Posterior vena cava (tissue), 2 donors: ENCODE measurements around the gene CALCB. TPM values are rescaled to one million over a fixed set of nuclear protein-coding genes. Genes with fewer than 3 reads are reported as not detected.

Experiments used
- DNase-seq: peaks from one replicate; pipeline ENCODE4 v3.0.0-alpha.2; 2020; ENCODE audit warnings: low spot score
- intact Hi-C, 2 donors: fragments of 100-400 bp; cut with DNase I; formaldehyde crosslinking; loops; one replicate each; pipeline versions ENCODE4 v1.14.1 to v1.14.2; 2022 to 2023
- total RNA-seq, 2 donors: library from RNA; stranded (reverse); fragmentation: NEBNext Ultra II Directional; extraction: Animal tissue kit (Norgen Biotek cat#: 25700); gene quantifications; one replicate each; pipeline ENCODE4 v1.2.1, GENCODE V29; 2021
- donor health status: DM: yes; HTN: yes; CAD: no.
- donor health status: DM: yes; HTN: yes; CAD: no.

CALCB gene
- total RNA-seq, 2 donors from 2014 or later = not detected

DNA sequence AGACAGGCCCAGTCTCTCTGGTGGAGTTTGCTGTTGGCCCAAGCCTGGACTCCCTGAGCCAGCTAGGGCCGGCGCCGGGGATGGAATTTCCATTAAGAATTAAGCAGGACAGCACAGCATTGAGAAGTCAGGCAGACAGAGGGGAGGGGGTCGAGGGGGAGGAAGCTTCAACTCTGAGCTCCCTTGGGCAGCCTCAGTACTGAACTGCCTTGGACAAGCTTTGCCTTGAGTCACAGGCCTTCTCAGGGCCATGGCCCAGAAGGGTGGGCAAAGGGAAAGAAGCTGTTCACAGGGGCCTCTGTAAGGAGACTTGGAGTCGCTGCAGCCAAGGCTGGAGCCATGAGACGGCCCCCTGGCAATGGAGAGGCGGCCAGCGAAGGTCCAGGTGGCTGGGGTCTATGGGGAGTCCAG lies 38.7 kb downstream of the CALCB start:
- intact Hi-C loops = no loop called here
- DNase-seq = no peak

DNA sequence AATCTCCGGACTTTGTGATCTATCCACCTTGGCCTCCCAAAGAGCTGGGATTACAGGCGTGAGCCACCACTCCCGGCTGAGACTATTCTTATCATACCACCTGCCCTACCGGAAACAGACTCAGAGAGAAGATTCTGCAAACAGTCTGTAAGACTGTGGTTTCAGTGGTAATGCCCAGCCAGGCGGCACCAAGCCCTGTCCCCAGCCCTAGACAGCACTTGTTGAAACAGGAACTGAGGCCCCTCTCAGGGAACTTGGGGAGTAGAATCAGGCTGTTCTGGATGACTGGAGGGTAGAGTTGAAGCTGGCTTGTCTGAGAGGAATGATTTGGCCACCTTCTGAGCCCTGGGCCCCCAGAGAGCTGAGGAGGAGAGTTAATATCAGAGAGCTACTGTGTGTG lies 40.0 kb downstream of the CALCB start:
- intact Hi-C loops = no loop called here
- no peak for DNase-seq

GRCh38 chr11:15114501-15115475 lies 41.4 kb downstream of the CALCB start, which contains the start of gene INSC:
Gene INSC, plus strand, starts transcription at chr11:15114923. Its CDS starts 34,252 bp downstream, at chr11:15149175.
- DNase-seq = no peak
- intact Hi-C loops = no loop called here

DNA sequence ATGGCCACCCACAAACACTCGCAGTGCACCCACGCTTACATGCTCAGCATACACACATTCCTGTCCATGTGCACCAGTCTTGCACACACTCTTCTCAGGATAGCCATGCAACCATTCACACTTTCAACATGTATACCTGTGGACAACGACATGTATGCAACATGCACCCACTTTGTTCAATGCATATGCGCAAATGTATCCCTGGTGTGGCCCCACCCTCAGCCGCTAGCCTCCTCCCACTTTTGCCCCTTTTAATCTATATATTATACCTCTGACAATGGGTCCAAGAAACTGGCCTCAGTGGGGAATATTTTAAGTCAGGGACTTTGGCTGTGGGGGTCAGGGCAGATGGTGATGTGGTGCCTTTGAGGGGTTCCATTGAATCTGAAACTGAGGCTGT lies 42.3 kb downstream of the CALCB start:
- DNase-seq = no peak
- intact Hi-C loops = no loop called here

DNA sequence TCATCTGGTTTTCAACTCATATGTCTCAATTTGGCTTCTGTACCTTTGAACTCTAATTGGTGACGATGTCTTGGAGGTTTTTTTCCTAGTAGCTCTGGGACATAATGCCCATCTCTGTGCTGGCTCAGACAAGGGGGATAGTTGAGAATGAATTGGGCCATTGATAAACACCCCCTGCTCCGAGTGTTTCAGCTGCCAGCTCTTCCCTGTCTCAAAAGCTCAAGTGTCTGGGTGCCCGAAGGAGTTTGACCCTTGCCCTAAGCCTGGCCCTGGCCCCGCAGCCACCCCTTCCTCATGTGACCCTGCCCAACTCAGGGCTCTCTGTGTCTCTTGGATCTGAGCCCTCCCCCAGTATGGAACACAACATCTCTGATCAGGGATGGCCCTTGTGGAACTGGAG lies 44.4 kb downstream of the CALCB start:
- intact Hi-C loops = no loop called here
- DNase-seq = no peak

DNA sequence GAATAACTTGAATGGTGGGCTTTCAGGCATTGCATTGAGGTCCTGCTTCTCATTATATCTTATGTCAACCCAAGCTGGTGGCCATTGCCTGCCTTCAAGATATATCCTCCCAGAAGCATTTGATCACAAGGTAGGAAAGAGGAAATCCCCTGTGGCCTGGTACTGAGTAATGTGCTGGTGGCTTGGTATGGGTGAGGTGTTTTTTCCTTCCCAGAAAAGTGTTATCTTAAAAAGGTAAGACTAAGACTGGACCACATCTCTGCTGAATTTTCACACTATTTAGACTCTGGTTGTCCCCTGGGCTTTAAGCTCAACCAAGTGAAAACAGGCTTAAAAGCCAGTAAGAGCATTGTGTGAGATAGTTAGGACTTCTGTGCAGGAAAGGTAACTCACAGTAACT lies 45.0 kb downstream of the CALCB start:
- intact Hi-C loops = no loop called here
- DNase-seq = no peak

DNA sequence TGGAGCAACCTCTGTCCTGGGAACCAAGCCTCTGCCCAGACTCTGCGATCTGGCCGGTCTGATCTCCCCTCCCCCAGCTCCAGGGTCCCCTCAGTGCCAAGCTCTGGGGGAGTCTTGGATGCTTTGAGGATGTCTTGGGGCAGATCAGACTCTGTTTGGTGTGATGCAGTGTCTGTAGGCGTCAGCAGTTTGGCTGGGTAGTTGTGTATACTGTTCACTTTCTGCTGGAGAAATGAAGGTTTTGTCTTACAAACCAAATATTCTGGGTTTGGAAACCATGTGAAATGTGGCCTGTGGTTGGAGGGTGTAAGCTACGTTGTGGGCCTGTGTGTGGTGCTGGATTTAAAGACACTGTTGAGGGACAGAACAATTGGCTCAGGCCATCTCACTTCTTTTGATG lies 46.0 kb downstream of the CALCB start:
- intact Hi-C loops = no loop called here
- DNase-seq = no peak

DNA sequence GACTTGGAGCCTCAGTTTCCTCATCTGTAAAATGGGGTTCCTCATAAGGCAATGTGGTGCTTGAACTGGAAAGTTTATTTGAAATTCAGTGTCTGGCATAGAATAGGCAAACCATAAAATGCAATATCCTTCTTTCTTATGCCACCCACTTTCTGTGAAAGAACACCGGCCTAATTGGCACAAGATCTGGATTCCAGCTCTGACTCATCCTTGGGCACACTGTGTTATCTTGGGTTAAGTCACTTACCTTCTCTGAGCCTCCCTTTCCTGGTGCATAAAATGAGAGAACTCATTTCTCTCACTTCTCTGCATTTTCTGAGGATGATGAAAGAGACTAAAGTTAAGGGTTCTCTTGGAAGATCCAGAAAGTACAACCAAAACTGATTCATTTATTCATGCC lies 46.4 kb downstream of the CALCB start:
- no peak for DNase-seq
- intact Hi-C loops = no loop called here

DNA sequence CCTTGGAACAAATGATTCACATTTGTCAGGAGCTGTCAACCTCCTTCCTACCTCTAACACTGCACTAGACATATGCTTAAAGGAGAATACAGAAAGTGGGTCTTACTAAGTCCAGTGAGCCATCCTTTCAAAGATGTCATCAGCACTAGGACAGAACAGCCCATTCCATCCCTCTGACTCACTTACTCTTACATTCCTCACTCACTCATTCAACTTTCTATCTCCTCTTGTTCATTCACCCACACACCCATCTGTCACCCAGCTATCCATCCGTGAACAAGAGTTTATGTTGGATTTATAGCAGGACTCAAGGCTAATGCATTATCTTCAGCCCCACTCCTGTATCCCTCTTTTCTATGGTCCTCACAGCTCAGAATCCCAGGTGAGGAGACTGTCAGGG lies 50.5 kb downstream of the CALCB start:
- intact Hi-C loops = no loop called here
- no peak for DNase-seq

DNA sequence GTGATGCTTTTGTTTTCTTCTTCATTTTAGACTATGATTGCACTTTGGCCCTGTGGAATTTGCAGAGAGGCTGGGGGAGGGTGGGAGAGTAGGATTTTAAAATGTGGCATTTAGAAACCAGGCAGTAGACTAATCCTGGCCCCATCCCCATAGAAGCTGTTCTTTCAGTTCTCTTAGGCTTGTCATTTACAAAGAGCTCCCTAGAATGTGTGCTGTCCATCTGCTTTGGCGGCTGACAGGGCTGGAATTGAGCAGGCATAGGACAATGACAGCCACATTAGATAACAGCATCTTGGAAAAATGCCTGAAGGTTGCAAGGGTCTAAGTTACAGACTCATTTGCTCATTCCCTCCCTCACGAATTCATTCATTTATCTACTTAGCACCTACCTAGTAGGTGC lies 51.1 kb downstream of the CALCB start:
- DNase-seq = no peak
- intact Hi-C loops = no loop called here

GRCh38 chr11:15127341-15127740 lies 53.9 kb downstream of the CALCB start:
- DNase-seq = no peak
- intact Hi-C loops = no loop called here

Other genes starting within 250 kb of the CALCB start
- gene CYP2R1, start 181.4 kb upstream of the CALCB start, total RNA-seq = 10 to 100 TPM in 1 of 2 donors, 1 to 10 TPM in 1; 9.2 to 14.8 TPM
- gene CALCA, start 101.2 kb upstream of the CALCB start, total RNA-seq = not detected
- gene INSC, start 41.3 kb downstream of the CALCB start, total RNA-seq = under 1 TPM; 0.14 to 0.23 TPM